LHCN-M2 (cell line): Measurements from ENCODE around the gene ZNF197. TPM values are rescaled to one million over a fixed set of nuclear protein-coding genes. Genes with fewer than 3 reads are reported as not detected.
"Not testable (repeated sequence)": the region's sequence is repeated elsewhere in the genome, so short reads cannot be mapped to it uniquely, and the experiment has no call there.

Source experiments
- DNase-seq: peaks from one replicate; pipeline ENCODE4 v3.0.0-alpha.2; 2012; ENCODE audit warnings: low read depth
- total RNA-seq: library from RNA; depleted of rRNA; stranded (reverse); fragments of >200 nt; gene quantifications from 2 replicates; pipeline ENCODE4 v1.2.3, GENCODE V29; 2014; rRNA removed

The ZNF197 gene
- total RNA-seq, 1 experiment from 2014 or later = 19.6 TPM

GRCh38 chr3:44661189-44661588 lies 36.4 kb downstream of the ZNF197 start:
- no peak for DNase-seq

- no peak for DNase-seq
Observed at GRCh38 chr3:44665173-44665572, 40.3 kb downstream of the ZNF197 start.

DNA sequence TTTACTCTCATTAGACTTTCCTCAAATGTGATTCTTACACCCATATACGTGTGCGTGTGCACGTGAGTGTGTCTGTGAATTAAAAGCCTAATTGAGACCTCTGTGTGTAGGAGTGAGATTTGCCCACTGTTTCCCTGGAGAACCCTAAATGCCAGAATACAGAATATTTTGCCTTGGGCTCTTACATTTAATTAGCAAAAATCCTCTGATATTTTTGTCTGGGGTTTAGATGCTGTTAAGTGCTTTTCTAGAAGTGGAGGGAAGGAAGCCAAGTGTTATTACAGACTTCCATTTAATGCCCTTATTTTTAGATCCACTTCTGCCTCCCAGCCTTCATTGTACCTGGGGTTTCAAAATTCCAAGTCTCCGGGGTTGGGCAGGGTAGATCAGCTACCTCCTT lies 41.5 kb downstream of the ZNF197 start:
- DNase-seq = no peak

DNA sequence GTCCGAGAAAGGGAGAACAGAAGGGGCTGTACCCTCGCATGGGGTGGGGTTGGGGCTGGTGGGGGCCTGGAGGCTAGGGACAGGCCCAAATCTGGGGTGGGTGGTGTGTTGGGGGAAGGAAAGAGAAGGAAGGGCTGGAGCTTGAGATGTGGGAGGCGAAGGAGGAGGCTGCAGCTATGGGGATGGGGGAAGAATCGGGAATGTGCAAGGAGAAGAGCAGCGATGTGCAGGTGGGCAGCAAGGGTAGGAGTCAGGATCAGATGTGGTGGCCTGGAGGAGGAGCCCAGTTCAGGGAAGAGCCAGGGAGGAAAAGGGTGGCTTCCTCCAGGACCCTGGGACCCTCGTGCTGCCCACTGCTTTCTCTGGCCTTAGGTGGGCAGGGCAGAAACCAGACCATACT lies 44.9 kb downstream of the ZNF197 start:
- DNase-seq = no peak

DNA sequence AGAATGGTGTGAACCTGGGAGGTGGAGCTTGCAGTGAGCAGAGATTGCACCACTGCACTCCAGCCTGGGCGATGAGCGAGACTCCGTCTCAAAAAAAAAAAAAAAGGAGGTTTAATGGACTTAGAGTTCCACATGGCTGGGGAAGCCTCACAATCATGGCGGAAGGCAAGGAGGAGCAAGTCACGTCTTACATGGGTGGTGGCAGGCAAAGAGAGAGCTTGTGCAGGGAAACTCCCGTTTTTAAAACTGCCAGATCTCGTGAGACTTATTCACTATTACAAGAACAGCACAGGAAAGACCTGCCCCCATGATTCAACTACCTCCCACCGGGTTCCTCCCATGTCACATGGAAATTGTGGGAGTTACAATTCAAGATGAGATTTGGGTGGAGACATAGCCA lies 48.6 kb downstream of the ZNF197 start:
- DNase-seq = not testable (repeated sequence)

DNA sequence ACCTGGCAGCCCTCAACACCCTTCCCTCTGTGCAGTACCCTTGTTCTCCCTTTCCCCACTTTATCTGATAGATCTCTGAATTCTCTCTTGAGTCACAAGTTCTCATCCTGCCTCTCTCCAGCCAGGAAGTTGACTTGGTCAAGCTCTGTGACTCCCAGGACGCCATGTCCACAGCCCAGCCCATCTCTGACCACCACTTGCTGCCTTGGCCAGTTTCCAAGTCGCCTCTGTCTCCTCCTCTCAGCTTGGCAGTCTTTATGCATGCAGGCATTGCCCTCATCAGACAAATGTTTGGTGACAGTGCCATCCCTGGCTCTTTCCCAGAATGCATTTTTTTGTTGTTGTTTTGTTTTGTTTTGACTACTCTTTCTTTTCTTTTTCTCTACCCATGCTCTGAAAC lies 49.4 kb downstream of the ZNF197 start:
- DNase-seq = peak; percentile 38

DNA sequence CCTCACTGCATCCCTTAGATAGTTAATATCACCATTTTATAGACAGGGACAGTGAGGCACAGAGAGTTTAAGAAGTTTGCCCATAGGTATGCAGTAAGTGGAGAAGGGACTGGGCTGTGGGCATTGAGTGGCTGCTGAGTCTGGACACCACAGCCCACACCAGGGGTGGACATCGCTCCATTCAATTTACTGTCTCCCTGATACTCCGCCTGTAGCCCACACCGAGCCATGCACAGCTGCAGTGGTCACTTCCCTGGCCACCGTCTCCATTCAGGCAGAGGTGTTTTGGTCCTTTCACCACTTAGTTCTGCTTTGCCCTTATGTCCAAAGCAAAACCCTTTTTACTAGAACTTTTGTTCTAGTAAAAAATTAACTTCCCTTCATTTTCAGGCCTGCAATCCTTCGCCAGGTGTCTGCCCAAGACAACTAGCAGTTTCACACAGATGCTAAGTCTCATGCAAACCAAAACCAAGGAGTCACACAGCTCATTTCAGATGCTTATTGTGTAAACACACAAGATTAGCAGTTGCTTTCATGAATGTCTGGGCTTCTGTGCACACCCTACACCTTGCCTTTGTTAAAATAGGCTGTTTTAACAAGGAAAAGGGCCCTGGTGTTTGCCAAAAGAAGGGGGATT lies 53.8 kb downstream of the ZNF197 start:
- DNase-seq = no peak

DNA sequence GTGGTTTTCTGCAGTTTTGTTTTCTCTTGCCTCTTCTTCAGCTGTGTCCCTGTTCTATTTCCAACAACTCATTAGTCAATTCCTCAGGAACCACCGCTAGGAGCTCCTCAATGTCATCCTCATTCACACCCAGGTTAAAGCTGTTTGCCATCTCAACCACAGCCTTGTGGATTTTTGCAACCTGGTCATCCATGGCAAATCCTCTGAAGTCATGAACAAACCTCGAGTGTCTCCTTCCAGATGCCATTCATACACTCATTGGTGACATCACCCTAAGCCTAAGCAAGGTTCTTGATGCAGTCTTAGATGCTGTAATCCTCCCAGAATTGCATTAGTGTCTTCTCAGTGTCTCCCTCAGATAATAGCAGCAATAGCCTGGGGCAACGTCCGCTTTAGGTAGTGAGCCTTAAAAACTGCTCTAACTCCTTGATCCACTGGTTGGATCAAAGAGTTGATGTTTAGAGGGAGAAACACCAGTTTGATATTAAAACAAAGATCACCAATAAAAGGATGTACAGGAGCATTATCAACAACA lies 56.2 kb downstream of the ZNF197 start:
- peak; percentile 36 for DNase-seq

- peak; percentile 99 for DNase-seq
Observed at GRCh38 chr3:44682182-44682896, 57.5 kb downstream of the ZNF197 start.

GRCh38 chr3:44685128-44685800 lies 60.4 kb downstream of the ZNF197 start:
- DNase-seq = no peak

DNA sequence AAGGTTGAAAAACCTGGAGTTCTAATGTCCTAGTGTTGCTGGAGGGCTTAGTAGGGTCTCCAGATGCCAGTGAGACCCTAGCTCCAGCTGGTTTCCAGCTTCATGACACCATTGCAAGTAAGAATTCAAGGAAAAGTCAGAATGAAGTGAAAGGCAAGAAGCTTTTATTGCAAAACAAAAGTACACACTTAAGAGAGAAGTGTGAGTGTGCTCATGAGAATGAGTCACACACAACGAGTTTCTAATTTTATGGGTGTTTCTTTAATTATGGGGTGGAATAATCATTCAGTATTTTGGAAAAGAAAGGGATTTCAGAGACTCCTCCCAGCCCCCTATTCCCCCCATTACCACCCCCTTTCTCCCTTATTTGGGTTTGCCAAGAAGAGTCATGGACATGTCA lies 63.1 kb downstream of the ZNF197 start:
- no peak for DNase-seq

Other genes starting within 250 kb of the ZNF197 start
- 4.9 and 6.3 TPM in 2 replicates for gene ZNF445, start 147.4 kb upstream of the ZNF197 start, total RNA-seq
- 5.3 and 7.4 TPM in 2 replicates for gene ZKSCAN7, start 69.8 kb upstream of the ZNF197 start, total RNA-seq
- gene ZNF660, start 40.1 kb upstream of the ZNF197 start, total RNA-seq = 2.9 and 4.0 TPM in 2 replicates
- 17.1 and 20.1 TPM in 2 replicates for gene ZNF35, start 23.7 kb downstream of the ZNF197 start, total RNA-seq
- 2.5 and 4.3 TPM in 2 replicates for gene ZNF502, start 87.6 kb downstream of the ZNF197 start, total RNA-seq
- gene ZNF501, start 104.6 kb downstream of the ZNF197 start, total RNA-seq = 0.45 and 1.3 TPM in 2 replicates
- 28.5 and 30.1 TPM in 2 replicates for gene KIAA1143, start 136.6 kb downstream of the ZNF197 start, total RNA-seq
- gene KIF15, start 136.8 kb downstream of the ZNF197 start, total RNA-seq = 21.5 and 25.9 TPM in 2 replicates
- gene TMEM42, start 236.9 kb downstream of the ZNF197 start, total RNA-seq = 21.6 and 22.3 TPM in 2 replicates
- gene TGM4, start 249.6 kb downstream of the ZNF197 start, total RNA-seq = 0.06 and 0.13 TPM in 2 replicates